Stomach smooth muscle (tissue), 2 donors: ENCODE data around the gene FNDC7.
"Not testable (repeated sequence)": the region's sequence is repeated elsewhere in the genome, so short reads cannot be mapped to it uniquely, and the experiment has no call there.

ENCODE experiments used
- H3K27ac ChIP-seq: one replicate; pipeline ENCODE4 v1.7.0; 2013; ENCODE audit warnings: mild to moderate bottlenecking, low read length, inconsistent platforms
- H3K27me3 ChIP-seq, 2 donors: one replicate each; pipeline ENCODE4 v1.7.0; 2013; ENCODE audit warnings: low read length in 2 of 2; ENCODE audit not compliant: insufficient read depth in 2 of 2, control insufficient read depth in 1 of 2
- H3K36me3 ChIP-seq, 2 donors: one replicate each; pipeline ENCODE4 v1.7.0; 2013; ENCODE audit warnings: low read length in 2 of 2; ENCODE audit not compliant: control insufficient read depth in 2 of 2, insufficient read depth in 2 of 2
- H3K4me1 ChIP-seq: one replicate; pipeline ENCODE4 v1.7.0; 2013; ENCODE audit warnings: low read length; ENCODE audit not compliant: control insufficient read depth, insufficient read depth
- H3K4me3 ChIP-seq, 2 donors: one replicate each; pipeline ENCODE4 v1.7.0; 2013; ENCODE audit warnings: low read length in 2 of 2
- H3K9ac ChIP-seq, 2 donors: one replicate each; pipeline ENCODE4 v1.7.0; 2013; ENCODE audit warnings: low read length in 2 of 2, mild to moderate bottlenecking in 1 of 2
- H3K9me3 ChIP-seq, 2 donors: one replicate each; pipeline ENCODE4 v1.7.0; 2013; ENCODE audit warnings: low read length in 2 of 2; ENCODE audit not compliant: control insufficient read depth in 2 of 2
- donor health status: healthy.
- donor health status: Pancreatic carcinoma.

The FNDC7 gene

GRCh38 chr1:108777839-108778238, 65.1 kb downstream of the FNDC7 start:
- Histone ChIP-seq H3K27me3 (no peaks in the 10 kb centered on the region), H3K4me3 (no peak overlapping the region), H3K36me3 (peaks cover 11 to 23% of the 10 kb centered on the region in 2 donors), H3K9ac (no peak overlapping the region), H3K4me1 (no peaks in the 10 kb centered on the region), H3K9me3 (no peaks in the 10 kb centered on the region), H3K27ac (no peak overlapping the region)

GRCh38 chr1:108779455-108779854, 66.7 kb downstream of the FNDC7 start:
- H3K27ac ChIP-seq, result no peak overlapping the region
- H3K4me3 ChIP-seq, result no peak overlapping the region
- no peaks in the 10 kb centered on the region for H3K27me3 ChIP-seq
- H3K36me3 ChIP-seq, result peaks cover 13 to 20% of the 10 kb centered on the region in 2 donors
- H3K4me1 ChIP-seq, result no peaks in the 10 kb centered on the region
- no peak overlapping the region for H3K9ac ChIP-seq
- H3K9me3 ChIP-seq, result no peaks in the 10 kb centered on the region

GRCh38 chr1:108780937-108781574, 68.3 kb downstream of the FNDC7 start:
- H3K4me1 ChIP-seq, result no peaks in the 10 kb centered on the region
- H3K27me3 ChIP-seq, result no peaks in the 10 kb centered on the region
- H3K36me3 ChIP-seq, result peaks cover 22 to 28% of the 10 kb centered on the region in 2 donors
- H3K27ac ChIP-seq, result no peak overlapping the region
- H3K9me3 ChIP-seq, result peaks cover 0 to 6% of the 10 kb centered on the region in 2 donors
- no peak overlapping the region for H3K4me3 ChIP-seq
- H3K9ac ChIP-seq, result no peak overlapping the region

- peaks cover 20 to 28% of the 10 kb centered on the region in 2 donors for H3K36me3 ChIP-seq
- not testable (repeated sequence) for H3K4me1 ChIP-seq, H3K9me3 ChIP-seq, H3K9ac ChIP-seq, H3K27me3 ChIP-seq, H3K27ac ChIP-seq, H3K4me3 ChIP-seq
Measured at GRCh38 chr1:108781575-108781944, 68.9 kb downstream of the FNDC7 start.

- Histone ChIP-seq H3K9me3 (peaks cover 0 to 6% of the 10 kb centered on the region in 2 donors), H3K36me3 (peaks cover 20 to 23% of the 10 kb centered on the region in 2 donors), H3K4me1 (no peaks in the 10 kb centered on the region), H3K4me3 (no peak overlapping the region), H3K27ac (no peak overlapping the region), H3K9ac (no peak overlapping the region), H3K27me3 (no peaks in the 10 kb centered on the region)
Measured at GRCh38 chr1:108785264-108785663, 72.6 kb downstream of the FNDC7 start.

- H3K36me3 ChIP-seq, result peaks cover 20 to 23% of the 10 kb centered on the region in 2 donors
- no peak overlapping the region for H3K27ac ChIP-seq
- peaks cover 0 to 6% of the 10 kb centered on the region in 2 donors for H3K9me3 ChIP-seq
- H3K4me3 ChIP-seq, result no peak overlapping the region
- H3K9ac ChIP-seq, result no peak overlapping the region
- H3K27me3 ChIP-seq, result no peaks in the 10 kb centered on the region
- H3K4me1 ChIP-seq, result no peaks in the 10 kb centered on the region
Measured at GRCh38 chr1:108785880-108786279, 73.2 kb downstream of the FNDC7 start.

- Histone ChIP-seq H3K27me3 (no peaks in the 10 kb centered on the region), H3K27ac (no peak overlapping the region), H3K4me3 (no peak overlapping the region), H3K9me3 (peaks cover 0 to 3% of the 10 kb centered on the region in 2 donors), H3K9ac (no peak overlapping the region), H3K36me3 (peaks cover 4 to 19% of the 10 kb centered on the region in 2 donors), H3K4me1 (no peaks in the 10 kb centered on the region)
Measured at GRCh38 chr1:108791790-108792189, 79.1 kb downstream of the FNDC7 start.
